Glutamatergic neuron (in vitro differentiated cells): ENCODE data around the gene FZD4. TPM values are rescaled to one million over a fixed set of nuclear protein-coding genes. Genes with fewer than 3 reads are reported as not detected.

ENCODE experiments used
- DNase-seq: peaks from one replicate; pipeline ENCODE4 v3.0.0; 2022
- H3K27ac Mint-ChIP-seq: one replicate; pipeline ENCODE4 v1.8.0; 2020; ENCODE audit warnings: mild to moderate bottlenecking, mixed read lengths, inconsistent platforms; ENCODE audit not compliant: unreplicated experiment
- H3K27me3 Mint-ChIP-seq: one replicate; pipeline ENCODE4 v1.8.0; 2020; ENCODE audit warnings: mild to moderate bottlenecking, moderate library complexity, mixed read lengths, inconsistent platforms; ENCODE audit not compliant: unreplicated experiment
- H3K36me3 Mint-ChIP-seq: one replicate; pipeline ENCODE4 v1.8.0; 2020; ENCODE audit warnings: mild to moderate bottlenecking, mixed read lengths, inconsistent platforms; ENCODE audit not compliant: unreplicated experiment
- H3K4me1 Mint-ChIP-seq: one replicate; pipeline ENCODE4 v1.8.0; 2020; ENCODE audit warnings: mild to moderate bottlenecking, low read depth, mixed read lengths, inconsistent platforms; ENCODE audit not compliant: unreplicated experiment
- H3K4me3 Mint-ChIP-seq: one replicate; pipeline ENCODE4 v1.8.0; 2020; ENCODE audit warnings: mild to moderate bottlenecking, mixed read lengths, inconsistent platforms; ENCODE audit not compliant: unreplicated experiment
- H3K9me3 Mint-ChIP-seq: one replicate; pipeline ENCODE4 v1.8.0; 2020; ENCODE audit warnings: mild to moderate bottlenecking, moderate library complexity, mixed read lengths, inconsistent platforms; ENCODE audit not compliant: unreplicated experiment
- CTCF ChIP-seq: fragments of 200-600 bp; sonication (generic); IDR thresholded peaks from one replicate; pipeline ENCODE4 v1.5.0; 2021; ENCODE audit not compliant: partially characterized antibody, unreplicated experiment
- total RNA-seq: library from RNA; stranded (reverse); fragmentation: NEBNext Ultra II Directional; extraction: Animal tissue kit (Norgen Biotek cat#: 25700); gene quantifications from one replicate; pipeline ENCODE4 v1.2.1, GENCODE V29; 2021; ENCODE audit not compliant: unreplicated experiment

Gene FZD4
- total RNA-seq, 1 donor from 2014 or later, result 2.0 TPM

GRCh38 chr11:86926975-86927374, 28.2 kb downstream of the FZD4 start:
- TF ChIP-seq CTCF, result no peak
- H3K4me1 Mint-ChIP-seq, result no peaks in the 10 kb centered on the region
- DNase-seq, result no peak
- H3K9me3 Mint-ChIP-seq, result no peaks in the 10 kb centered on the region
- no peaks in the 10 kb centered on the region for H3K36me3 Mint-ChIP-seq
- no peak overlapping the region for H3K4me3 Mint-ChIP-seq
- H3K27ac Mint-ChIP-seq, result no peak overlapping the region
- no peaks in the 10 kb centered on the region for H3K27me3 Mint-ChIP-seq

DNA sequence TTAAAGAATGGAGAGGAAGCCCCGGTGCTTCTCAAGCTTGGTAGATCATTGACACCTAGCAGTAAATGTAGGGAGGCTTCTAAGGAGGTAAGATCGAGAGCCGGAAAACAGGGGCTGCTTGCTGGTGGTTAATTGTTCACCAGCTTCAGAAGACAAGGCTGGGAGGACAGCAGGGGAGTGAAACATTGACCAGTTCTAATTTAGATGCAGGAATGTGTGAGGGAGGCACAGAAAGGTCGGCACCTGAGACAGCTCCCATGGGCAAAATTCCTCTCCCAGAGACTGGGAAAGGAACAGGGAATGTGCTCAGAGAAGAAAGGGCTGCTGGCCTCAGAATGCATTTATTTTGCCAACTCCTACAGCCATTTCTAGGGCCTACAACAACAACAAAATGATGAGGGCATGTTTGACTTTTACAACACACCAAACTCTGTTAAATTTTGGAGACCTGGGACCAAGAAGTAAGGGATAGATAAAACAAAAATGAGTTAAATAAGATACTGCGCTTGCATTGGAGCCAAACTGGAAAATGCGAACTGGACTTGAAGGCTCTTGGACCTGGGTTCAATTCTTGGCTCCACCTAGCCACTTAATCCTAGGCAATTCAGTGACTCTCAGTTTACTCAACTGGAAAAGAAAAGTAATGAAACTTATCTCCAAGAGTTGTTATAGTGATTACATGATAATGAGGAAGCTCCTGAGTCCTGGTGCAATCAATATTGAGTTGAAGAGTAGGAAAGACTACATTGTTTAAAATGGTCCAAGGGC, 31.0 kb downstream of the FZD4 start:
- Mint-ChIP-seq H3K9me3 (no peaks in the 10 kb centered on the region), H3K36me3 (no peaks in the 10 kb centered on the region), H3K27me3 (no peaks in the 10 kb centered on the region), H3K4me3 (no peak overlapping the region), H3K4me1 (no peaks in the 10 kb centered on the region), H3K27ac (no peak overlapping the region)
- DNase-seq, result no peak
- TF ChIP-seq CTCF, result no peak

DNA sequence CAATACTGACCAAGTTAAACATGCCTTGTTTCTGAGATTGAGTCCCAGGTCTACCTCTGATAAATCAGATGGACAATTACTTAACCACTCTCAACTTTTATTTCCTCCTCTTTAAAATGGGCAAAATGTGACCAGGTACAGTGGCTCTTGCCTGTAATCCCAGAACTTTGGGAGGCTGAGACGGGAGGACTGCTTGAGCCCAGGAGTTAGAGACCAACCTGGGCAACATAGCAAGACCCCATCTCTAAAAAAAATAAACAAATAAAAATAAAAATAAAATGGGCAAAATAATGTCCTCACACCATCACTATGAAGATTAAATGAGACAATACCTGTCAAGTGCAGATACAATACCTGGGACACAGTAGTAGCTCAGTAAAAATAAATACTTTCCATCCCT, 33.0 kb downstream of the FZD4 start:
- DNase-seq, result no peak
- Mint-ChIP-seq H3K4me3 (no peak overlapping the region), H3K4me1 (no peaks in the 10 kb centered on the region), H3K27me3 (no peaks in the 10 kb centered on the region), H3K27ac (no peak overlapping the region), H3K36me3 (no peaks in the 10 kb centered on the region), H3K9me3 (no peaks in the 10 kb centered on the region)
- no peak for TF ChIP-seq CTCF

GRCh38 chr11:86919557-86920210, 35.5 kb downstream of the FZD4 start:
- H3K27ac Mint-ChIP-seq, result no peak overlapping the region

More at GRCh38 chr11:86919557-86920210, 35.5 kb downstream of the FZD4 start:
- Mint-ChIP-seq H3K27me3 (no peaks in the 10 kb centered on the region), H3K4me3 (no peak overlapping the region), H3K36me3 (no peaks in the 10 kb centered on the region), H3K4me1 (peaks cover 2% of the 10 kb centered on the region), H3K9me3 (no peaks in the 10 kb centered on the region)
- no peak for DNase-seq
- TF ChIP-seq CTCF, result peak; percentile 58
